Fibroblast of lung (primary cell): ENCODE measurements around the gene CDKN2A.
A peak's percentile ranks its signal among the peaks of the same experiment; 100 is the strongest.

ENCODE experiments used
- EZH2 ChIP-seq: IDR thresholded peaks from 2 replicates; pipeline ENCODE4 v1.5.1; 2012; ENCODE audit warnings: low read length, control low read depth, mild to moderate bottlenecking; ENCODE audit errors: missing control alignments
- TF ChIP-seq, protein P1 (sequence below), 2 donors: IDR thresholded peaks in 1 of 2; conservative IDR thresholded peaks in 1 of 2; 1 replicate in 1 of 2; 2 replicates in 1 of 2; pipeline ENCODE4 v1.5.1; 2011 to 2012; ENCODE audit warnings: low read length in 2 of 2, control low read depth in 1 of 2, inconsistent platforms in 1 of 2, low read depth in 1 of 2, mild to moderate bottlenecking in 1 of 2

DNA sequence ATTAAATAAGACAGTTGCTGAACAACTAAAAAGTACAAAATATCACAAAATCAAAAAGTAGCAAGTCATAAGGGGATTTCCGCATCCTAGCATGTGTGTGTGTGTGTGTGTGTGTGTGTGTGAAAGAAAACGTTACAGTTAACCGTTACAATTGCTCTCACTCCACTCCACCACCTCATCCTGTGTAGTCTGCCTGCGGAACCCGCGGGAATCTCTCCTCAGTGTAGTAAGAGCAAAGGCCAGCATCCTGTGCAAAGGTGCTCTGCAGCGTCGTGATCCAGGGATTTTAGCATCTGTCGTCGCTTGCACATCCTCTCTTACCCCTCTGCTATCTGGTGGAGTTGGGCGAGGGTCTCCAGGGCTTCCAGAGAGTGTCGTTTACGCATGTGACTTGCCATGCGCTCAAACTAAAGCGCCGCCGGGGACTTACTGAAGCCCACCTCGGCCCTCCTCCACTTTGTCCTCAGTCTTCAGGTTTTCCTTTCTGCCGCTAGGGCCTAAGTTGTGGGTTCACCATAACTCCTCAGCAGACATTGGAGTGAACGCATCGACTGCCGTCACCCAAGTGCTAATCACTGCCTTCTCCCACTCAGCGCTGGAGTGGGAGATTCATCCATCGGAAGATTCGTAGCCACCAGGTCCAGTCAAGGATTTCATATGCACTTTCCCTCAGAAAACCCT is 11.0 kb upstream of the CDKN2A start:
- no peak for TF ChIP-seq EZH2
- TF ChIP-seq, protein P1, sequence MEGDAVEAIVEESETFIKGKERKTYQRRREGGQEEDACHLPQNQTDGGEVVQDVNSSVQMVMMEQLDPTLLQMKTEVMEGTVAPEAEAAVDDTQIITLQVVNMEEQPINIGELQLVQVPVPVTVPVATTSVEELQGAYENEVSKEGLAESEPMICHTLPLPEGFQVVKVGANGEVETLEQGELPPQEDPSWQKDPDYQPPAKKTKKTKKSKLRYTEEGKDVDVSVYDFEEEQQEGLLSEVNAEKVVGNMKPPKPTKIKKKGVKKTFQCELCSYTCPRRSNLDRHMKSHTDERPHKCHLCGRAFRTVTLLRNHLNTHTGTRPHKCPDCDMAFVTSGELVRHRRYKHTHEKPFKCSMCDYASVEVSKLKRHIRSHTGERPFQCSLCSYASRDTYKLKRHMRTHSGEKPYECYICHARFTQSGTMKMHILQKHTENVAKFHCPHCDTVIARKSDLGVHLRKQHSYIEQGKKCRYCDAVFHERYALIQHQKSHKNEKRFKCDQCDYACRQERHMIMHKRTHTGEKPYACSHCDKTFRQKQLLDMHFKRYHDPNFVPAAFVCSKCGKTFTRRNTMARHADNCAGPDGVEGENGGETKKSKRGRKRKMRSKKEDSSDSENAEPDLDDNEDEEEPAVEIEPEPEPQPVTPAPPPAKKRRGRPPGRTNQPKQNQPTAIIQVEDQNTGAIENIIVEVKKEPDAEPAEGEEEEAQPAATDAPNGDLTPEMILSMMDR (conservative IDR thresholded peaks at IDR 0.05 in 1 of 2, IDR thresholded peaks at IDR 0.05 in 1 of 2; ENCODE audit: low read depth in 1 of 2, low read length in 2 of 2): peak in 1 of 2 donors; percentile 17
